NCI-H2227 (cell line): Measurements from ENCODE around the gene ADORA2A.

Experiments
- DNase-seq: peaks from one replicate; lab custom pipeline; 2025; ENCODE audit not compliant: unreplicated experiment; lab: John Stamatoyannopoulos, UW

The ADORA2A gene

GRCh38 chr22:24445481-24446259 is 18.3 kb downstream of the ADORA2A start:
- no peak for DNase-seq

DNA sequence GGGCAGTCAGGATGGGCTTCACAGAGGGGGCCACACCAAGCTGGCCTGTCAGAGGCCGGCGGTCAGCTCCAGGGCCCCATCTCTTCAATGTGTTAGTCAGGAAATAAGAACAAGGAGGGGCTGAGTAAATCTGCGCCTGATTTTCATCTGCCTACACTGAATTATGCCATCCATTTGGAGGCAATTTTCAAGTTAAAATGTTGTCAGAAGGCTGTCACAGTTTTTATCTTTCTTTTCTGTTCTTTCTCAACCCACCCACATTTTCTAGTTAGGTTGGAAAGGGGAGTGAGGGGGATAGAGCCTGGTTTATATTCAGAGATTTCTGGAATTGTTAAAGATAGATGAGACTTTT is 18.8 kb downstream of the ADORA2A start:
- no peak for DNase-seq

DNA sequence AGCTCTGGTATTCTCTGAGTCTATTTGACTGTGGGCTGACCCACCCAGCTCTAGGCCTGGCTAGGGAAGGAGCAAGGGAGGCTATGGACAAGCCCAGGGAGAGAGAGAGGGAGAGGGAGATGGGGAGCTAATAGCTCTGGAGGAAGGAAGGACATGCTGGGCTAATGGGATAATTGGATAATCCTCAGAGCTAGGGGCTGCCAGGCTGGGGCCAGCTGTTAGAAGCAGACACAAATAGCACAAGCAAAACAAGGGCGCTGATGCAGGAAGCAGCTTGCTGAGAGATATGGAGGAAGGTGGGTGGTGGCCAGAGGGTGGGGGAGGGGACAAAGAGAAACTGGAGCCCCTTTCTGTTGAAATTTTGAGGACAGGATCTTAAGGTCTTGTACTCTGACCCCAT is 23.2 kb downstream of the ADORA2A start:
- peak; percentile 81 for DNase-seq

DNA sequence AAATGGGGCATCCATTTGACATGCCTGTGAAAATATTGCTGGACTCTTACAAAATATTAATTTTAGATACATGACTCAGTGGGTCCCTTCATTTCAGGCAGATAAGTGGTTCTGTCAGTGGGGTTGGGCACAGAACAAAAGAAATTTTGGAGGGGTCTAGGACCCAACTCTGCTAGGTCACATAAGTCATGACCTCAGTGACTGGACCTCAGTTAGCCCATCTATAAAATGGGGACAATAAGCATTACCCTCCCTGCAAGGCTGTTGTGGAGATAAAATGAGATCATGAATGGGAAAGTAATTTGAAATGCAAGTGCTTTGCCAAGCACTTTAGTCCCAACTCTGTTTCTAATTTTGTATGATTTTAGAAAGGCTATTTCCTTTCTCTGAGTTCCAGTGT is 23.8 kb downstream of the ADORA2A start:
- DNase-seq, result no peak

GRCh38 chr22:24453853-24454252 is 26.5 kb downstream of the ADORA2A start:
- no peak for DNase-seq

DNA sequence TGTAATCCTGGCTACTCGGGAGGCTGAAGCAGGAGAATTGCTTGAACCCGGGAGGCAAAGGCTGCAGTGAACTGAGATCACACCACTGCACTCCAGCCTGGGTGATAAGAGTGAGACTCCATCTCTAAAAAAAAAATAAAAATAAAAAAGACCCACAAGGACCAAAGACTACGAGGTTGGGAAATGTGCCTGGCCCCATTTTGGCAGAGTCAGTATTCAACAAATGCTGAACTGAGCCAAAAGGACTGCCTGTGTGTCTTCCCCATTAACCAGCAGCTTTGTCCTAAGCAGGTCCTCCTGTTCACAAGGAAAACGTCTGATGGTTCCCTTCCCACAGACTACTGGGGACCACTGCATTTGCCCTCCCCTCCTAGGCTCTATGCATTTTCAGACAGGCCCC is 27.6 kb downstream of the ADORA2A start:
- DNase-seq, result no peak

DNA sequence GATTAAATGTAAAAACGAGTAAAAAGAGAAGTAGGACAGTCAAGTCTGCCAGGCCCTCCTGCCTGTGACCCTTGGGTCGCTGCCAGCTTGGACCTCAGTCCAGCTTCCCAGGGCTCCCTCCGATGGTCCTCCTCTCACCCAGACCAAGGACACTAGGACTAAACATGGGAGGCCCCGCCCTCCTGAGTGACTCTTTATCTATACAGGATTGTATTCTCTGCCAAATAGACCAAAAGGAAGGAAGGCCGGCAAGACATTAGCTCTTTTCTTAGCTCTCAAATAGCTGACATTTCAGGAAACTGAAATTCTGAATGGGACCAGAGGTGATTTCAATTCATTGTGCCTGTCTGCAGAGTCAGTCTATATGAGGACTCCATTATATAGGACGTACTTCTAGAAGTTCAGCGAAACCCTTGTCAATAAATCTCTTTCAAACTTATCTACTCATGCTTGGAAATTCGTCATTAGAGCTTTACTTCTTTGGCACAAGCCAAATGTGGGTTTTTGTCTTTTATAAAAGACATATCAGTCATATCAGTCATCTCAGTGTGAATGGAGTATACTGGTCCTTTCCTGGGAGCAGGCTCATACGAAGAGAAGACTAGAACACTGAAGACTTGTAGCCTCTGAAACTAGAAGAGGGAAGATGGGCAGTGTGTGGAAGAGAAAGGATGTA is 28.5 kb downstream of the ADORA2A start:
- no peak for DNase-seq

DNA sequence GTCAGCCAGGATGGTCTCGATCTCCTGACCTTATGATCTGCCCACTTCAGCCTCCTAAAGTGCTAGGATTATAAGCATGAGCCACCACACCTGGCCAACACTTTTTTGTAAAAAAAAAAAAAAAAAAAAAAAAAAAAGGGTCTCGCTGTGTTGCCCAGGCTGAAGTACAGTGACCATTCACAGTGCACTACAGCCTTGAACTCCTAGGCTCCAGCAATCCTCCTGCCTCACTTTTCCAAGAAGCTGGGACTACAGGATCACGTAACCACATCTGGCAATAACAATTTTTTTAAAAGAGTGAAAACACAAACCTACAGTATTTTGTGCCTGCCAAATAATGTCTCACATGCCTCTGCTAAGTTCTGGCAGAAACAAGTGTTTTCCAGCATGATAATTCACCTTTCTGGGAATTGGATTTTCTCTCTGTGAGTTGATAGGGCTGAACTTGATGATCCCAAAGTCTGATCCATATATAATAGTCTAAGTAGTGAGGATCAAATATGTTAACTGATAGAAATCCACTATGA is 30.6 kb downstream of the ADORA2A start:
- DNase-seq, result no peak

GRCh38 chr22:24459911-24460310 is 32.5 kb downstream of the ADORA2A start:
- no peak for DNase-seq

DNA sequence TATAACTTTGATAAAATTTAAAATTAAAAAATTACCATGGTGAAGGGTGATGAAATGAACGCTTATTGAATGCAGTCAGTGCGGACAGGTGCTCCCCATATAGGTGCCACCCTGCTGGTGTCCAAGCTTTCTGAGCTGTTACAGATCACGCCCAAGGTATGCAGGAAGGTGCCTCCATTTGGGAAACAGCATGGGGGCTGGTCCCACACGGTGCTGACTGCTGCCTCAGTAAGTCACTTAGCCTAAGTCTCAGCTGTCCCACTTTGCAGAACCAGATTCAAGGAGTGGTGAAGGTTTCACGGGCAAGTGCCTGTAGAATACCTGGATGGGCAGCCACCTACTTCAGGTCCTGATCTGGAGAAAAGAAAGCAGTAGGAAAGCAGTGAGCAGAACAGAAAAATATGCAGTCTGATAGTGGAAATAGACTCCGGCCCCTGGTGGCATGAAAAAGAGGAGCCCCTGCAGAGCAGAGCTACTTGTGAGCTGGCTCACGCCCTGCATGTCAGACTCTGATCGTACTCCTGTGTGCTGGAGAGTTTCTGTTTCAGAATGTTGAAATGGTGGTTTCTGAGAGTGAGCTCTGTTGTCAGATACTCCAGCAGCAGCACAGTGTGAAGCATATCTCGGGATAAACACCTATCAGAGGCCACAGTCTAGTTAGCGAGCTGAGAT is 33.2 kb downstream of the ADORA2A start:
- no peak for DNase-seq

DNA sequence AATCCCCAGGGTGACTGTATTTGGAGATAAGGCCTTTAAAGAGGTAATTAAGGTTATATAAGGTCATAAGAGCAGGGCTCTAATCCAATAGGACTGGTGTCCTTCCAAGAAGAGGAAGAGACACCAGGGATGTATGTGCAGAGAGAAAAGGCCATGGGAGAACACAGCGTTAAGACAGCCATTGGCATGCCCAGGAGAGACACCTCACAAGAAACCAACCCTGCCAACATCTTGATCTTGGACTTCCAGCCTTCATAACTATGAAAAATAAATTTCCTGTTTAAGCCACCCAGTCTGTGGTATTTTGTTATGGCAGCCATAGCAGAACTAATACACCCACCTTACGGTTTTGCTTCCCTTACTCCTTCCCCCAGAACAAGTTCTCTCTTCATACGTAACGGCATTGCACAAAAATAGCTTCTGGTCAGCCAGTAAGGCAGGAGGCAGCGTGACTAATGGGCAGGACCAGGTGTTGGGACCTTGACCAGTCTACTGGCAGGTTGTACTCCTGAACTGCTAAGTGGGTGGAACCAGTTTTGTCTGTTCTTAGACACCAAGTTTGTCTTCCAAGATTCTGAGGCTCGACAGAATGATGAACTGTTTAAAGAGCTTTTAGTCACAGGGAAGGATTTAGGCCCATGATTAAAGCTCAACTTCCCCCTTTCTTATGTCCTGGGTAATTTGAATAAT is 35.8 kb downstream of the ADORA2A start:
- no peak for DNase-seq

DNA sequence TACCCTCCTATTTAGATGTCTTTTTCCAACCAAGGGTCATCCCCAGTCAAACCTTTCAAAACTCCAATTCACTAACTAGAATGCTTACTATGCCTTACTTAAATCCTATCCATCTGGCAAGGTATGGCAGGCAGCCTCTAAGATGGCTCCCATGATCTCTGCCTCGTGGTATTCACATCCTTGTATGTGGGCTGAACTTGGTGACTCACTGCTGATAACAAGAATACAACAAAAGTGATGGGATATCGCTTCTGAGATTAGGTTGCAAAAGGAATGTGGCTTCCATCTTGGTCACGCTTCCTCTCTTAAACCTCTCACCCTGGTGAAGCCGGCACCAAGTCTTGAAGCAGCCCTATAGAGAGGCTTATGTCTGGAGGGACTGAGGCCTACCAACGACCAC is 38.2 kb downstream of the ADORA2A start:
- DNase-seq, result no peak

- no peak for DNase-seq
Observed at GRCh38 chr22:24465975-24466374, 38.6 kb downstream of the ADORA2A start.

DNA sequence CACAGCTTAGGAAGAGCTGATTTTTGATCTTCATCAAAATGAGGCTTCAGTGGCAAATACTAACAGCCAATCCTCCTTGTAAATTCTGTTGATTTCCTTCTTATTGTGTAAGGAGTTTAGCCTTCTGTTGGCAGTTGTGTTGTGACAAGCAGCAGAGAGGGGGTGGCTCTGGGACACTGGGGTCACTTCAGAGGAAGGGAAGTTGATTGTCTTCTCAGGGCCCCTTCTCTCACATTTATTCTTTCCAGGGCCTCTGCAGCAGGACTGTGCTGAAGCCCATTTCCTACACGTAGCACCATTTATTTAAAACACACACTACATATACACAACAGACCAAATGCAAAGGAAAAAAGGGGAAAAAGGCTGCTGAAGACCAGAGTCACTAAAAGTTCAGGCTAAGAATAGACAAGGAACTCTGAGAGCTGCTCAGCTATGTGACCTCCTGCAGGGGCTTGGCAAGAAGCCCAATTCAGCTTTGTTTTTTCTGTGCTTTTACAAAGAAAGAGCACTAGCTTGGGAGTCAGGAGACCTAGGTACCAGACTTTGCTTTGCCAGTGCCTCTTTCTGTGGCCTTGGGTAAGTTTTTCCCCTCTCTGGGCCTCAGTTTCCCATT is 39.4 kb downstream of the ADORA2A start:
- DNase-seq, result peak; percentile 5

GRCh38 chr22:24467340-24467739 is 39.9 kb downstream of the ADORA2A start:
- DNase-seq, result no peak

GRCh38 chr22:24471570-24471969 is 44.2 kb downstream of the ADORA2A start:
- no peak for DNase-seq

DNA sequence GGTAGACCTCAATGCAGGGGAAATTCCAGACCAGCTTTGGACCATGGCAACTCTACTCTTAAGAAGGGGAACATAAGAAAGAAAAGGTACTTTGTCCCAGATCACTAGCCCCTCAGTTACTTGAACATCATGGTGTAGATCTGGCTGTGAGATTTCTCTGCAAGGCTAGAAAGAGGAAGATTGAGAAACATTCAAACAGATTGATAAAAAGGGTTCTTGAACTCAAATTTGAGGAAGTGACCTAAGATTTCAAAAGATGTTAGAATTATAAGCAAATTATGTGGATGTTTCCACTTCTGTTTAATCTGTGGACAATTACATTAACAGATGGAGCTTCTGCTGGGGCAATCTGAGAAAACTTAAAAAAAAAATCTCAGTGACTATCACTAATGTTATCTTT is 45.9 kb downstream of the ADORA2A start:
- no peak for DNase-seq

GRCh38 chr22:24474221-24474620 is 46.8 kb downstream of the ADORA2A start:
- DNase-seq, result no peak

GRCh38 chr22:24474649-24475255 is 47.4 kb downstream of the ADORA2A start:
- DNase-seq, result no peak

DNA sequence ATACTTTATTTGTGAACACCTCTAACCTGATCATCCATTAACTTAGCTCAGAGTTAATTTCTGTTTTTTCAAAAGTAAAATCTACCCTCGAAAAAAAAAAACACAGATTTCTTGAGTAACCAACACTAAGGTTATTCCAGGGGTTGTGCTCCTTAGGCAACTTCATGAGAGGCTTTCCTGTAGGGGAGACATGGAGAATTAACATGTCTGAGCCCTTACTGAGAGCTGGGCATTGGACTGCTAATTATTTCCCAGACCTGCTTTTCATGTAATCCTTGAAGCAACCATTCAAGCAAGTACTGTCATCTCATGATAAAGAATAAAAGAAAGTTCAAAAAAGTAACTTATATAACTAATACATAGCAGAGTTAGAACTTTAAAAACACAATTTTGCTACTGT is 54.2 kb downstream of the ADORA2A start:
- DNase-seq, result no peak

DNA sequence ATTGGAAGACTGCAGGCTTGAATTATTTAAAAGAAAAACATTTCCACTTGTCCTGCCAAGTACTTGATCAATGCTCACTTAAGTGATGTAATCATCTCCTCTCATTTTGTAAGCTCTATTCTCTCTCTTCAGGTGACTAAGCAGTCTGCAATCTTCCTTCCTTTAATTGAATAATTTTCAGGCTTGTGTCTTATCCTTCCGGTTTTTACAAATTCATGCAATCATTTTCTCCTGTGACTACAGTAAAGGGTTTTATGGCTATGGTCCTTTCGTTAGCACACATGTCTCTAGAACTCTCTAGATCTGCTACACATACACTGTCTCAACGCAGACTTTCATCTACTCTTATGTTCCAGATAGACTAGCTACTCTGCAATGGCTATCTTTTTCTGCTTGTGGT is 55.2 kb downstream of the ADORA2A start:
- DNase-seq, result peak; percentile 37
